MM.1S (cell line): ENCODE data around the gene SH3BP1.

Source experiments
- DNase-seq: peaks from one replicate; pipeline ENCODE4 v3.0.0-alpha.2; 2015
- H2AFZ ChIP-seq: fragments of 300-600 bp; sonication (generic); 2 replicates; pipeline ENCODE4 v1.6.0; 2016; ENCODE audit warnings: antibody characterized with exemption, low read length
- H3F3A ChIP-seq: fragments of 300-600 bp; sonication (generic); 2 replicates; pipeline ENCODE4 v1.6.1; 2016; ENCODE audit warnings: mild to moderate bottlenecking, antibody characterized with exemption, low read length, moderate library complexity, mixed read lengths; ENCODE audit not compliant: insufficient read depth
- H3K27ac ChIP-seq: fragments of 300-600 bp; sonication (generic); 2 replicates; pipeline ENCODE4 v1.5.1; 2016; ENCODE audit warnings: mild to moderate bottlenecking, low read length
- H3K27me3 ChIP-seq: fragments of 300-600 bp; sonication (generic); replicated peaks from 2 replicates; pipeline ENCODE4 v1.6.0; 2016; ENCODE audit warnings: low read length; ENCODE audit not compliant: insufficient read depth
- H3K36me3 ChIP-seq: fragments of 300-600 bp; sonication (generic); replicated peaks from 2 replicates; pipeline ENCODE4 v1.6.1; 2016; ENCODE audit warnings: mild to moderate bottlenecking, low read length, mixed read lengths; ENCODE audit not compliant: insufficient read depth
- H3K4me1 ChIP-seq: fragments of 300-600 bp; sonication (generic); 2 replicates; pipeline ENCODE4 v1.6.1; 2016; ENCODE audit warnings: low read length, mixed read lengths
- H3K4me2 ChIP-seq: fragments of 300-600 bp; sonication (generic); 2 replicates; pipeline ENCODE4 v1.6.0; 2016; ENCODE audit warnings: low read depth, low read length
- H3K4me3 ChIP-seq: fragments of 300-600 bp; sonication (generic); 2 replicates; pipeline ENCODE4 v1.5.1; 2016; ENCODE audit warnings: low read length, mixed read lengths
- H3K79me2 ChIP-seq: fragments of 300-600 bp; sonication (generic); 2 replicates; pipeline ENCODE4 v1.6.1; 2016; ENCODE audit warnings: mixed run types, low read length, mixed read lengths
- H3K9ac ChIP-seq: fragments of 300-600 bp; sonication (generic); 2 replicates; pipeline ENCODE4 v1.6.1; 2016; ENCODE audit warnings: low read length, mixed read lengths
- H3K9me2 ChIP-seq: fragments of 300-600 bp; sonication (generic); replicated peaks from 2 replicates; pipeline ENCODE4 v1.6.1; 2016; ENCODE audit warnings: mild to moderate bottlenecking, low read length, mixed read lengths; ENCODE audit not compliant: insufficient read depth
- H3K9me3 ChIP-seq: fragments of 300-600 bp; sonication (generic); replicated peaks from 2 replicates; pipeline ENCODE4 v1.6.1; 2016; ENCODE audit warnings: mild to moderate bottlenecking, low read length, mixed read lengths; ENCODE audit not compliant: insufficient read depth
- H4K20me1 ChIP-seq: fragments of 300-600 bp; sonication (generic); 2 replicates; pipeline ENCODE4 v1.6.1; 2016; ENCODE audit warnings: mild to moderate bottlenecking, low read length, moderate library complexity, mixed read lengths; ENCODE audit not compliant: insufficient read depth
- EZH2 ChIP-seq: fragments of 300-600 bp; sonication (generic); optimal IDR thresholded peaks from 2 replicates; pipeline ENCODE3; 2017; ENCODE audit warnings: low read depth, mild to moderate bottlenecking, antibody characterized with exemption, low read length, mixed read lengths
- EZH2phosphoT487 ChIP-seq: fragments of 300-600 bp; sonication (generic); IDR thresholded peaks from 2 replicates; pipeline ENCODE4 v1.6.1; 2018; ENCODE audit warnings: antibody characterized with exemption, low read length
- TF ChIP-seq, protein P1 (sequence below): fragments of 300-600 bp; sonication (generic); IDR thresholded peaks from 2 replicates; pipeline ENCODE4 v1.5.1; 2016; ENCODE audit warnings: antibody characterized with exemption, low read length, mixed read lengths

Gene SH3BP1

DNA sequence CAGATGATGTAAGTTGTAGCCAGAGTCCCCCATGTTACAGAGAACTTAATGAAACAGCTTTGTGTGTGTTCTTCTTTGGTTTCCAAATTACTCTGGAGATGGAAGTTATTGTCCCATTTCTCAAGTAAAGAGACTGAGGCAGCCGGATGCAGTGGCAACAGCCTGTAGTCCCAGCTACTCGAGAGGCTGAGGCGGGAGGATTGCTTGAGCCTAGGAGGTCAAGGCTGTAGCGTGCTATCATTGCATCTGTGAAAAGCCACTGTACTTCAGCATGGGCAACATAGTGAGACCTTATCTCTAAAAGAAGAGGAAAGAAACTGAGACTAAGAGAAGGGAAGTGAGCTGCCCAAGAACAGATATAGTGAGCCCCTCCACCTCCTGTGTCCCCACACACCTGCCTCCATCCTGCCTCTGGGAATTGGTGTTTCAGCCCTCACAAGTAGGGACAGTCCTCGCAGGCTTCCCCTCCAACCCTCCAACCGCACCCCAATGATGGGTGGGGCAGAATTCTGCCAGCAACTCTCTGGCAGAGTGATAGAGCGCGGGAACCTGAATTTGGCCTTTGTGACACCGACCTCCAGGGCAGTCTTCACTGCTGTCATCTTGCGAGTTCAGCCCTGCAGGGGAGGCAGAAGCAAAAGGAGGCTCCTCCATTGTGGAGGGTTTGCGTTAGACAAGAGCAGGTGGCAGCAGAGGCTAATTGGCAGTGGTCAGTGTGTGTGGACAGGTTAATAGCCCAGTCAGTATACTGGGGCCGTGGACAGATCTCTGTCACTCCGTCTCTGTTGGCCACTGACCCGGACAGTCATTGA, 20.6 kb downstream of the SH3BP1 start:
- H3F3A ChIP-seq: 0 out of 2 replicates have a peak, but pooled peaks cover 7% of the 10 kb centered on the region
- no peaks in the 10 kb centered on the region for H3K9me3 ChIP-seq
- H3K36me3 ChIP-seq: no peaks in the 10 kb centered on the region
- peak overlapping the region; percentile 63; the same call in 1 of the 2 replicates for H3K9ac ChIP-seq
- TF ChIP-seq EZH2 (no peak), EZH2phosphoT487 (no peak)
- TF ChIP-seq, protein P1, sequence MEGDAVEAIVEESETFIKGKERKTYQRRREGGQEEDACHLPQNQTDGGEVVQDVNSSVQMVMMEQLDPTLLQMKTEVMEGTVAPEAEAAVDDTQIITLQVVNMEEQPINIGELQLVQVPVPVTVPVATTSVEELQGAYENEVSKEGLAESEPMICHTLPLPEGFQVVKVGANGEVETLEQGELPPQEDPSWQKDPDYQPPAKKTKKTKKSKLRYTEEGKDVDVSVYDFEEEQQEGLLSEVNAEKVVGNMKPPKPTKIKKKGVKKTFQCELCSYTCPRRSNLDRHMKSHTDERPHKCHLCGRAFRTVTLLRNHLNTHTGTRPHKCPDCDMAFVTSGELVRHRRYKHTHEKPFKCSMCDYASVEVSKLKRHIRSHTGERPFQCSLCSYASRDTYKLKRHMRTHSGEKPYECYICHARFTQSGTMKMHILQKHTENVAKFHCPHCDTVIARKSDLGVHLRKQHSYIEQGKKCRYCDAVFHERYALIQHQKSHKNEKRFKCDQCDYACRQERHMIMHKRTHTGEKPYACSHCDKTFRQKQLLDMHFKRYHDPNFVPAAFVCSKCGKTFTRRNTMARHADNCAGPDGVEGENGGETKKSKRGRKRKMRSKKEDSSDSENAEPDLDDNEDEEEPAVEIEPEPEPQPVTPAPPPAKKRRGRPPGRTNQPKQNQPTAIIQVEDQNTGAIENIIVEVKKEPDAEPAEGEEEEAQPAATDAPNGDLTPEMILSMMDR: no peak
- H2AFZ ChIP-seq: no peak overlapping the region
- peaks cover 50% of the 10 kb centered on the region for H3K79me2 ChIP-seq
- H3K4me1 ChIP-seq: peaks cover 15% of the 10 kb centered on the region
- peak overlapping the region; percentile 95 for H3K4me2 ChIP-seq
- H3K27me3 ChIP-seq: no peaks in the 10 kb centered on the region
- no peak overlapping the region for H3K27ac ChIP-seq
- H3K9me2 ChIP-seq: no peaks in the 10 kb centered on the region
- H3K4me3 ChIP-seq: peak overlapping the region; percentile 79
- H4K20me1 ChIP-seq: peaks cover 5% of the 10 kb centered on the region; the same call in 1 of the 2 replicates
- DNase-seq: no peak

DNA sequence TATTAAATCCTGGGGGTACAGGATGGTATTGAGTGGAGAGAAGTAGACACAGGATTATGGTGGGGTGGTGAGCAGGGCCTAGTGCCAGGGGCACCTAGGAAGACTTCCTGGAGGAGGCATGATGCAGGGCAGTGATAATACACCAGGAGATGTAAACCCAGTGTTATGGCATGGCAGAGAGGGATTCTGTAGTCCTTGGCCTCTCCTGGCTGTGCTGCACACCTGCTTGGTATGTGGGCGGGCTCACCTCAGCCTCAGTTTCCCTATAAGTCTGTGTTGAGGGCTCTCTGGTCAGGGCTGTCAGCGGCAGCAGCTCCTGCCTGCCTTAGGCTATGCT, 21.2 kb downstream of the SH3BP1 start:
- no peak overlapping the region for H3K9ac ChIP-seq
- H3K9me3 ChIP-seq: no peaks in the 10 kb centered on the region
- no peak overlapping the region for H2AFZ ChIP-seq
- H3K27ac ChIP-seq: no peak overlapping the region
- peaks cover 5% of the 10 kb centered on the region; the same call in 1 of the 2 replicates for H4K20me1 ChIP-seq
- no peaks in the 10 kb centered on the region for H3K36me3 ChIP-seq
- no peak for DNase-seq
- H3K4me3 ChIP-seq: no peak overlapping the region
- no peak for TF ChIP-seq EZH2phosphoT487
- no peak for TF ChIP-seq EZH2
- TF ChIP-seq, protein P1: no peak
- 0 out of 2 replicates have a peak, but pooled peaks cover 7% of the 10 kb centered on the region for H3F3A ChIP-seq
- peaks cover 51% of the 10 kb centered on the region for H3K79me2 ChIP-seq
- peaks cover 15% of the 10 kb centered on the region for H3K4me1 ChIP-seq
- H3K9me2 ChIP-seq: no peaks in the 10 kb centered on the region
- peak overlapping the region; percentile 95; the same call in 1 of the 2 replicates for H3K4me2 ChIP-seq
- no peaks in the 10 kb centered on the region for H3K27me3 ChIP-seq

DNA sequence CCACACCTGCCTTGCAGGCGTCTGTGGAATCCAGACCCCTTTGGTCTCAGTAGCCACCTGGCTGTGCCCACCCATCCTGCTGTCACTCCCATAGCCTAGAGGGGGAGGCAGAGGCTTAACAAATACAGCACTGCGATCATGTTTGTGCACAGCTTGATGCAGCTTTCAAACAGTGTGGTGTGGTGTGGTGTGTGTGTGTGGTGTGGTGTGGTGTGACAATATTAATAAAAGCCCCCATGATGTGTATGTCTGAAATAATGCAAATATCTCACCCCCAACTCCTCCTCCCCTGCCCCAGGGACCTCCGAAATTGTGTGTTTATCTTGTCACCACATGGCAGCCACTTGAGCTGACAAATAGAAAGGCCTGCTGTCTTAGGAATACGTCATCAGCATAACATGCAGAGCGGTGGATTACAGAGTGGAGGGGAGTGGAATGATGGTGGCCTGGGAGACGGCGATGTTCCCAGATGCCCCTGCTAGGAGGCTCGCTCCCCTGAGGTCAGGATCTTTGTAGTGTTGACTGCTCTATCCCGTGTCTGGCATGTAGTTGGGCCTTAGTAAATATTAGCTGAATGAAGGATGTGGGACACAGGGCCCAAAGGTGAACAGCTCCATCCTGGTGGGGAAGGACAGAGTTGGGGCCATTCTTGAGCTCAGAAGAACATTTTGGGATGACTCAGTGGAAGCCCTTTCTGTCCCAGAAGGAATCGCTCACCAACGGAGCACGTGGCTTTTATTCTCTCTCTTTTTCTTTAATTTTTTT, 21.9 kb downstream of the SH3BP1 start:
- DNase-seq: no peak
- Histone ChIP-seq H3K36me3 (no peaks in the 10 kb centered on the region), H4K20me1 (peaks cover 5% of the 10 kb centered on the region; the same call in 1 of the 2 replicates), H3F3A (0 out of 2 replicates have a peak, but pooled peaks cover 7% of the 10 kb centered on the region), H2AFZ (no peak overlapping the region), H3K4me3 (no peak overlapping the region), H3K79me2 (peaks cover 51% of the 10 kb centered on the region), H3K27ac (no peak overlapping the region), H3K4me1 (peaks cover 15% of the 10 kb centered on the region), H3K9ac (no peak overlapping the region), H3K9me3 (no peaks in the 10 kb centered on the region), H3K9me2 (no peaks in the 10 kb centered on the region), H3K4me2 (peak overlapping the region; percentile 95; the same call in 1 of the 2 replicates), H3K27me3 (no peaks in the 10 kb centered on the region)
- TF ChIP-seq, protein P1: peak; percentile 19
- no peak for TF ChIP-seq EZH2
- TF ChIP-seq EZH2phosphoT487: no peak
